Activated CD4-positive, CD25-positive, alpha-beta regulatory T cell treated with anti-CD3 and anti-CD28 coated beads, Interleukin-2, amount 50 U/mL, for 72 hours (primary cell): Measurements from ENCODE around the gene PPP1R9A.

Source experiments
- DNase-seq: peaks from one replicate; pipeline ENCODE4 v3.0.0; 2021

Gene PPP1R9A

DNA sequence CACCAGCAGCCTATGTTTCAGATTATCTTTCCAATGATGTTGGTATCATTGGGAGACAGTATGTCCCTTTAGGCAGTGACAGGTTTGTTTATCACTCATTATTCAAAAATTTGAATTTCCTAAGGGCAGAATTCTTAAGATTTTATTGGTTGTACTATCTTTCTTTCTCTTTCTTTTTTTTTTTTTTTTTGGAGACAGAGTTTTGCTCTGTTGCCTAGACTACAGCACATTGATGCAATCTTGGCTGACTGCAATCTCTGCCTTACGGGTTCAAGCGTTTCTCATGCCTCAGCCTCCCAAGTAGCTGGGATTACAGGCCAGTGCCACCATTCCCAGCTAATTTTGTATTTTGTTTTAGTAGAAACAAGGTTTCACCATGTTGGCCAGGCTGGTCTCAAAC is 305.8 kb downstream of the PPP1R9A start:
- no peak for DNase-seq

DNA sequence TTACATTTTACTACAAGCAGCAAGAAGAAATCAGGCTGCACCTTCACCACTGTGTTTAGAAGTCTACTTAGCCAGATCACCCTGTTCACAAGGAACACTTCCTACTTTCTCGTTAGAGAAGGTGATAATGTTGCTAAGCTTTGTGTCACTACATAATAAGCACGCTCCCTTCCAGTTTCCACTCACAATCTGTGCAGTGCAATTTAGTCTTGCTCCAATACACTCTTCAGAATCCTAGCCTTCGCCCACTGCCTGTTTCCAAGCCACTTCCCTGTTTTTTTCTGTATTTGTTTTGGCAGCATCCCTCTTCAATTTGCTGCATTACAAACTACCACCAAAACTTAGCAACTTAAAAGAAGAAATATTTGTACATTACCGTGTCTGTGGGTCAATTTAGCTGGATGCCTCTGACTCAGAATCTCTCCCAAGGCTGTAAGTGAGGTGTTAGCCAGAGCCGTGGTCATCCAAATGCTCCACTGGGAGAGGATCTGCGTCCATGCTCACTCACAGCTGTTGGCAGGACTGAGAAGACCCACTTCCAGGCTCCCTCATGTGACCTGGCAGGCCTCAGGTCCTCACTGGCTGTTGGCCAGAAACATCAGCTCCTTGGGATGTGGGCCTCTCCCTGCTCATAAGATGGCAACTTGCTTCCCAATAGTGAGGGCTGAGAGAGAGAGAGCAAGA is 306.6 kb downstream of the PPP1R9A start:
- no peak for DNase-seq

DNA sequence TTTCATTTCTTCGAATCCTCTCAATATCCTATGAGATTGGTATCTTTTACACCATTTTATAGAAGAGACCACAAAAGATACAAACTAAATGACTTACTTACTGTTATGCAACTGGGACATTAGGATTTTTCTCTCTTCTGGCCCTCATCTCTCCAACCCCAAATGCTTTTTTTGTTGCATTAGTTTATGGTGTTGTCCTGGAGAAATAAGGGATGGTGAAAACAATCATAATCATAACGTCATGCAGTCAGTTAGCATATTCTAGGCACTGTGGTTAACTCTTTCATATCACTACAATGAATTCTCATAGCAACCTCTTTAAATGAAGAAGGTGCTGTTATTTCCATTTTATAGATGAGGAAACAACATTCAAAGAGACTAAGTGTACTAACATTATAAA is 312.3 kb downstream of the PPP1R9A start:
- no peak for DNase-seq

DNA sequence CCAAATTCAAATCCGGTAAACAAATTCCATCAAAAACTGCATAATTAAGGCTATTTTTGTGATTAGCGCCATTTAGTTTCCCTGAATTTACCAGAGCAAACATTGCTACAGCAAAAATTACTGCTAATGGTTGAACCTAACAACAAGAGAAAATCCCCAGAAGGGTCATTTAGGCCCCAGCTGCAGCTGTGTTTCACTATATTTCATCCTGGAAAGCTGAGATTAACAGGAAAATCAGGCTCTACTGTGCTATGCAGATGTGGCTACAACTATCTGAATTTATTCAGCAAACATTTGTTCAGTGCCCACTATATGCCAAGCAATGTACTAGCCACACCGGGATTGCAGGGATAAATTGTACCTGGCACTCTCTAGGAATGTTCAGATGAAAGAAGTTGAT is 312.9 kb downstream of the PPP1R9A start:
- no peak for DNase-seq

DNA sequence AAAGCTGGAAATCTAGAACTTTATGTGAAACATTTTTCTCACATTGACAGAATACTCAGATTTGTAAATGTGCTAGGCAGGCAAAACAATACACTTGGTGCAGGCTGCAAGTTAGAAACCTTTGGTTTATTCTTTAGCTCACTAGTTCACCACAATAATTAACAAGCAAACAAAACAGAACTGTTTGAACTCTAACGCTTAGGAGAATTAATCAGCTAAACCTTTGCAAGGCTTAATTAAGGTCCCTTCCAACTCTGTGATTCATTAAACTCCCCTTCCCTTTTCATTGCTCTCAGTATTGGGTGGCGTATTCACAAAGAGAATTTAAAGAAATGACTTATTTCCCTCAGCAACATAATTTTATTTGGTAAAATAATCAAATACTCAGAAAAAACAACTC is 317.9 kb downstream of the PPP1R9A start:
- DNase-seq, result no peak

DNA sequence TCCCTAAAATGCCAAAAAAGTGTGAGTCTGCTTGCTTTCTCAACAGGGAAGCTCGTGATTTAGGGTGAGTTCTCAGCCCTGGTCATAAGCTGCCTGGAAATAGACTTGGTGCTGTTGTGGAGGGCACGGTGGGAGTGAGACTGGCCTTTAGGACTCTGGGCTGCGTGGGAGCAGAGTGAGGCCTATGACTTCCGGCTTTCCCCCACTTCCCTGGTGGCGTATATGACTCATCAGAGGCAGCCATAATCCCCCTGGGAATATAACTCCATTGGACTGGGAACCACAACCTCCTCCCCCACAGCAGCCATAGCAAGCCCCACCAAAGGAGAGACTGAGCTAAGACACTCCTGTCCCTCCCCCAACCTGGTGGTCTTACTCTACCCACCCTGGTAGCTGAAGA is 321.9 kb downstream of the PPP1R9A start:
- no peak for DNase-seq

DNA sequence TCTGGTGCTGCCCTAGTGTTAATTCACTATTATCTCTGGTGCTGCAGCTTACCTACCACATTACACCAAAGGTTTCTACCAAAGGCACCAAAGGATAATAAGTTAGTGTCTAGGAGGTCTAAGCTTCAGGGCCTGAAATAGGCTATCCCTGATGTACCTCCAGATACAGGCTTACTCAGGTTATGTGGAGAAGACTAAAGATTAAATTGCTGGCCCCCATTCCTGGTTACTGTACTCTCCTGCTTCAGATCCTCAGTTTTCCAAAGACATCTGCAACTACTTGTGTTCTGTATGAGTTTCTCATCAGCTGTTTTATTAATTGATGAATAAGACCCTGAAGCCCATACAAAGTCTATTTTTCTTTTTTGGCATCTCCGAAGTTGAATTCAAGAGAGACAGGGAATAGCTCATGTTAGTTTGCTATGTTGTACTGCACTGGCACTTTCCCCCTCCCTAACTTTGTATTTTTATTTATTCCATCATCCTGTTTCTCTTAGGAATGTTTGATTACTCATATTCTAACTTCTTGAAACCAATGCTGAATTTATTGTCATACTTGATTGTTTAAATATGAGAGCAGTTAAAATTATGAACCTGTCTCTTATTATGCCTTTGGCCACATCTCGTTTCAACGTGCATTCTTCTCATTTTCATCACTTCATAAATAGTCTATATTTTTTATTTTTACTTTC is 331.0 kb downstream of the PPP1R9A start:
- DNase-seq, result no peak

DNA sequence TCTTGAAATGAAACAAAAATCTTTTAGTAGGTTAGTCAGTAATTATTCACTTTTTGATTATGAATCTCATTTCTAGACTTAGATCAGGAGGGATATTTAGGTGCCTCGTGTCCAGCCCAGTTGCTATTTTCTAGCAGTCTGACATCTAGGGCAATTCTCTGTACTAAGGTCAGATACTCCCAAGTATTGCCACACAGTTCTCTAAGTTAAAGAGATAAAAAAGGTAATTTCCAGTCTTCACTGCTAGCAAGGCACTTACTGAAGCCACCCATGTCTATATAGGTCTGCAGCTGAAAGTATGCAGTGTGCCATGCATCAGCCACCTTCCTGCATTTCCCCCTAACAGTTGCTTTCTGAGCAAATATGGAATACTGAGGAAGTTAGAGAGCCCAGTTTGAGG is 333.5 kb downstream of the PPP1R9A start:
- DNase-seq, result no peak

DNA sequence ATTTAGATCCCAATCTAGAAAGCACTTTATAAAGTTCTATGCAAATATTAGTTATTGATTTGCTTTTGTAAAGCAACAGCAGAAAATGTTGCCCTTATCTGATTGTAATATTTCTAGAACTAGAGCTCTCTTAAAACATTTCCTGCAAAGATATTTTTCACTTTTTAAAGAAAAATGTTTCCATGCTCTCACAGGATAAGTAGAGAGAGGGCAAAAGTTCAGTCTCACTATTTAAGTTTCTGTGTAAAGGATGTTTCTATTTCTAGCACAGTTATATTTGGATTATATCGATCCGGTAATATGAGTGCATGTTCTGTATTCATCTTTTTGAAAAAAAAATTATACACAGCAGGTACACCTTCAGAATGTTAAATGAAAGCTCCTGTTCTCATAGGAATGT is 334.9 kb downstream of the PPP1R9A start:
- no peak for DNase-seq

DNA sequence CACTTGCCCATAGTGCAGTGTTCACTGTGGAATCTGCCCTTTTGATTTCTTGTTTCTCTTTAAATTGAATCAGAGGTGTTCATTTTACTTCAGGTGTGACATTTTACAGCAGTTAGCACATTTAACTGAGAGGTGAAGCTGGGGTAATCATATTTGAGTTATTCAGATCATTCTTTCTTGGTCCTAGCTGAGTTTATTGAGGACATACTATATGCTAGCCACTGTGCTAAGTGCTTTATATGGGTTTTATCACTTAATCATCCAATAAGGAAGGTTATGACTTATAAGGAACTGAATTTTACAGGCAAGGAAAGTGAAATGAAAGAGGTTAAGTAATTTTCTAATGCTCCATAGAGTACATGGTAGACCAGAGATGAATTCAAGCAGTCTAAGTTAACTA is 337.2 kb downstream of the PPP1R9A start:
- DNase-seq, result no peak

DNA sequence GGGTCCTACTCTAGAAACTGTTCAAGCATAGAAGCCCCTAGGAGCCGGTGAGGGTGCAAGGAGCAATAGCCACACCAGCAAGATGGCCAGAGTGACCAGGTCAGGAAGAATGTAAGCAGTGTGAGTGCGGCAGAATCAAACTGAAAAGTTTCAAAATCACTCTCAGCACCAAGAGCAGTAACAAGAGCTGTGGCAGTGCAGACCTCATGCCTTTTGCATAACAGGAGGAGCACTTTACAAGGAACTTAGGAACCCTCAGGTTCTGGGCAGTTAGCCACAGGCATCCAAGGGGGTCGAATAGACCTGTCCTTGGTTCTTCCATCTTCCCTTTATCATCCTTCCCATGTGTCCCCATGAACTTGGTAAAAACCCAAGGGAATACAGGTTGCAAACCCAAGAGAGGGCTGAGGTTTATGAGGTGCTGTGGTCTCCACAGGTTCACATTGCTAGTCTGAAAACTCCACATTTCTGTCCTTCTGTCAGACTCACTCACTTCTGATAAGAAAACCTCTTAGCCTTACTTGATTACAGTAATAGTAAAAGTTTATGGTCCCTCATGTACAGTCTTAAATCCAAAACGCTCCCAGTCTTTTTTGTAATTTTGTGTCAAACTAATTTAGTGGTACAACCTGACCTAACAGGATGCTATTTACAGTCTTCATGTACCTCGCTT is 338.6 kb downstream of the PPP1R9A start:
- no peak for DNase-seq

DNA sequence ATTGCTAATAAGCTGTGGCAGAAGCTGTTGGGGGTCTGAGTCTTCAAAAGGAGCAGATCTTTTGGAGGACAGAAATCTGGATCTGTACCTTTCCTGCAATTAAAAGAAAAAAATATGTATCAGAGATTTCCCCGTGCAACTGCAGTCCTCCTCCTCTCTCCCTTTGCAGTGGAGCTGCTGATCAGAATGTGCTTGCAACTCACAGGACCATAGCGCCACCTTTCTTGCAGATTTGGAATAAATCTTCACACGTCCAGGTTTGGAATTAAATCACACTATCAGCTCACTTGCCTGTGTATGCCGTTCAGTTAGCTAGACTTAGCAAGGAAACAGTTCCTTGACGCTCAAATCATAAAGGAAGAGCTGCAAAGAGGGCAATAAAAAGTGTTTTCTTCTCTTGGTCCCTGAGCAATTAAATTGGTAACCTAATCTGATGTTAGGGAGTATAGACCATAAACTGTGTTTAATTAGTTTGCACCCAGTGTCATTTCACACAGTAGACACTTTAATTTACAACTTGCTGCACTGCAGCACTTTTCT is 339.5 kb downstream of the PPP1R9A start:
- DNase-seq, result no peak

DNA sequence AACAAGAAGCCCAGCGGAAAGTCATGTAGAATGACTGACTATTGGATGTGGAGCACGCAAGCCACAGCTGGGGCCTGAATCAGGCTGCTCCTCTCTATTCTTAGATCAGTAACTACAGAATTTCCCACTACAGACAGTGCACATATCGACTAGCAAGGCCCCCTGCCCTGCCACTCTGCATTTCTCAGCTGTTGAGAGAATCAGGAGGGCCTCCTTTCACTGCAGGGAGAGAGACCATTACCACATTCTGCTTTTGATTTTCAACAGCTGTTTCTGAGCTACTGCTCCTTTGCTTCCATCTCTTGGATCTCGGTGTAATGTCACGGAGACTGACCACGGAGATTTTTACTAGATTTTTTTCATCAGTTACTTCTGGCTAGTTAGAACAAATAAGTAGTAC is 343.2 kb downstream of the PPP1R9A start:
- DNase-seq, result no peak

DNA sequence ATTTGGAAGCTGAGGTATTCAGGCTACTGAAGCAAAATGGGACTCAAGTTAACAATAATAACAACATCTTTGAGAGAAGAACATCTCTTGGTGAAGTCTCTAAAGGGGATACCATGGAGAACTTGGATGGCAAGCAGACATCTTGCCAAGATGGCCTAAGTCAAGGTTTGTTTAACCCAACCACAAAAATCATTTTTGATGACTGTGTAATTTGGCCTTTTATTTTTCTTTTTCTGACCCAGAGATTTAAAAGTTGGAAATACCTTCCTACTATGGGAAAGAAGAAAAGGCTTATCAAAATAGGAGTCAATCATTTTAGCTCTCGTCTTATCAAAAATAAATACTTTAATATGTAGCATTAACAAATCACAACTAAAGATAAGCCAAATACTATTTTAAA is 344.6 kb downstream of the PPP1R9A start:
- no peak for DNase-seq

DNA sequence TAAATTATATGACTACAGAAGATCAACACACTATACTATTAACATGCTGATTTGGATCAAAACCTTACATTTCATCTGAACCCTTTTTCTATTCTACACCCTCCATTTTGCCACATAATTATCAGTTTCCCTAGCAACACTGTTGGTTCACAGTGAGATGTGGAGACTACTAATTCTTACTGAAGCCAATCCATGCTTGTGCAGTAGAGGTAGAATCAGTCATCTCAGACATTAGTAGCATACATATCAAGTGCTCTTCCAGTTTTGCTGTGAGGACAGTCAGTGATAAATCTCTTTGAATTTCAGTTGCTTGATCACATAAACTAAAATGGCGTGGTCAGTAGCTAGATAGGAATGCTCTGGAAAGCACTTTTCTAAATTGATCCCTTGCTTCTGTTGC is 346.6 kb downstream of the PPP1R9A start:
- DNase-seq, result no peak

DNA sequence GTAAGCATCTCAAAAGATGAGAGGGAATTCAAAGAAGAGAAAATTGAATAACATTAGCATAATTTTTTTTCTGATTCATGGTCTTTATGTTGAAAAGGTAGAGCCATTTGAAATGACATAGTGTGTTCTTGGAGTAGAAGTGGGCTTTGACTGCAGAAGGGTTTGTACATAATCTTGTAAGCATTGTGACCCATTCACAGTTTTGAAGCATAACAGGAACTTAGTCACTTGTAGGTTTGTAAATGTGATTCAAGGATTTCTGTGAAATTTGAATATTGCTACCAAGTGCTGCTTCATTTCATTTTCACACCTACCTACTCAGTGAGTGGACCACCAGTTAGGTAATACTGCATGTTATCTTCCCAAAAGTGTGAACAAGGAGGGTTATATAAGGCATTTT is 348.3 kb downstream of the PPP1R9A start:
- no peak for DNase-seq

DNA sequence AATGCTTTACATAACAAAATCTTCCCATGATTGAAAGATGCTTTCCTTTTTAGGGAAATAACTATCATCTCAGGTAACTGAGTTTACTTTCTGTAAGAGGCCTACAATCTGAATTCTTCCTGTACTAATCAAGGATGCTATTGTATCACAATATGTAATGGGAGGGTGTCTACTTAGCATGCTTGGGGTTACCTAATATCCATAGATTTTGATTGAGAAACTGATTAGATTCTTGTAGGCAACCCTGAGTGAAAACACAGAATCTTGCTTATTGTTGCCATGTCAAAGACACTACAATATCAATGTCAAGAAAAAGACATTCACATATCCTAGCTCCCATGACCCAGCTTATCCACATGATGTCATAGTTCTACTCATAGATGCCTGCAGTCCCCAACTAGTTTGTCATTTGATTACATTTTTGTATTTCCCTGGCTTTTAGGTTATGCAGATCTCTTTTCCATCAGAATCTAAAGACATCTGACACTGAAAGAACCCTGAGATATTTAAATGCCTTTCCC is 354.6 kb downstream of the PPP1R9A start:
- no peak for DNase-seq

DNA sequence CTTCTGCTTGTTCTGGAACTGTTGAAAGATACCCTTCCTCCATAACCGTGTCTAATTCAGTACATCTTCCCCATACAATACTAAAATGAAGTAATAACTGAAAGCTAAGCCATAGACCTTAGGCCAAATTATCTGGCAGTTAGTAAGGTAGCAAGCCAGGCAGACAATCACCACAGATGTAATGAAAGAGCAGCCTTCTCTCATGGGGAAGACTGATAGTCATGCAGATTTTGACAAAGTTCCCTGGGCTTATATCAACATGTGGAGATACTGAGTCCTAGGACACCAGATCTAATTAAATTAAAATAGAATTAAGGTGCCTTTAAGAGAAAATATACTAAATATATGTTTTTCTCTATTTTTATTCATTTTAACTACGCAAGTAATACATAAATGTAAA is 355.5 kb downstream of the PPP1R9A start:
- no peak for DNase-seq

DNA sequence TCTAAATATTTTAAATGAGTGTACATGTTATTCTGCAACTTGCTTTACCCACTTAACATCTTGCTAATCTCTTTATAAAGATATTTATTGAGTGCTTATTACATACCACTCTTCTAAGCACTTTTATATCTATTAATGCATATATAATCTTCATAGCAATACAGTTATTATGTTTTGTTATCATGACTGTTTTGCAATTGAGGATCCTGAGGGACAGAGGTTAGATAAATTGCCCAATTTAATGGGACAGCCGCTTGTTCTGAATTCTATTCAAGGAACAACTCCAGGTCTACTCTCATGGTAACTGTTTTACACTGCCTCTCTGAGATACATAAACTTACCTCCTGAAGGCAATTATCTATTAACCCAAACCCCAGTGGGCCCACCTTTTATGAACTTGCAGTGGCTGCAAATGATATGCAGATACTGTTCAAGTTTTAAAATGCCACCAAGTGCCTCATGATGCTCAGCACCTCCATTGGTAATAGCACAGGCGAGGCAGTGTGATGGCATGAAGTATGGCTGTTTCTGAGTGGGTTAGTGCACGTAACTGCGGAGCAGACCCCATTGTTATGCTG is 356.5 kb downstream of the PPP1R9A start:
- DNase-seq, result no peak

DNA sequence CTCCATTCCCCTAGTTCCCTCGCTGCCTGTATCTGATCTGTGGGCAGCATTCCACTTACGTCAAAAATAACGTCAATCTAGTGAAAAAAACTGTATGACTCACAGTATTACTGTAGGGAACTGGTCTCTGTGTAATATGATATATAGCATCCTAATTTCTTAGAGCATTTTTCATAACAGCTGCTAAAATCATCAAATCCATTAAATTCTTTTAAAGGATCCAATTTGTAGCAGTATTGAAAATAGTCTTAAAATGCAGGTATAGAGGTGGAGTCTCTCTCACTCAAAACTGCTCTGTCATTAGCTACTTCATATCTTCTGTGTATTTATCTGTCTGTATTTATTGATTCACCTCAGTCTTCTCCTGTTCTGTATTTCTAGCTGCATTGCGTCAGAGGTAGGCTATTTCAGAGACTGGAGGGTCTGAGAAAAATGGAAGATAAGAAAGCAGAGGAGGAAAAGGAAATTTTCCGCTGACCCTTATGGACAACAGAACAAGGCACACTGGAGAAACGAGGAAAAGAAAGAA is 357.0 kb downstream of the PPP1R9A start:
- no peak for DNase-seq

DNA sequence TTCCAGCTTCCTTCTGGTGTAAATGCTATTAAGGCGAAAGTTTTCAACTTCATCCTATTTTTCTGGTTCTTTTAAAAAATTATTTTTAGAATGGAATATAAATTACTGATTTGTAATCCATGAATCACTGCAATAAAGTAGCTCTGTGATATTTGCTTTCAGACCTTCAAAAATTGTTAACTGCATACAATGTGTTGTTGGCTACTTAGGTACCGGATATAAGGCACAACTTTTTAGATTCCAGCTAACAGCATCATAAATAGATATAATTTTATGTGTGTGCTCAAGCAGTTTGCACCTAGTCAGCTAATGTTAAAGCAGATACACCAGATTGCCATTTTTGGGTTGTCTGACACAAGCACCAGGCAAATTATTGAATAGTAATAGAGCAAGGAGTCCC is 358.2 kb downstream of the PPP1R9A start:
- DNase-seq, result no peak

DNA sequence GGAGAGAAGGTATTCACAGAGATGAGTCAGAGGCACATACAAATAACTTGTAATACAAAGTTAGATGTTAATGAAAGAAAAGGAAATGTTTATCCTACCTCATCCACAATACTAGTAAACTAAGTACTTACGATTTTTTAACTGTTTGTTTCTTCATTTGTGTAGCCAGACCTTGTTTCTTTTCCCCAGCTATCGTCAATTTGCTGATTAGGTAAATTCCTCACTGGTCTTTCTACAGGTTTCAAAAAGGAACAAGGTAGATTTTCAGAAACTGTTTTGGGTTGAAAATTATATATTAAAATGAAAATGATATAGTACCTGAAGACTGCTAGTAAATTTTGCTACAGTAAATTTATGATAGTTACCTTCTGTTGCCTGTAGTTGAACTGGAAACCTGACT is 360.4 kb downstream of the PPP1R9A start:
- DNase-seq, result no peak

DNA sequence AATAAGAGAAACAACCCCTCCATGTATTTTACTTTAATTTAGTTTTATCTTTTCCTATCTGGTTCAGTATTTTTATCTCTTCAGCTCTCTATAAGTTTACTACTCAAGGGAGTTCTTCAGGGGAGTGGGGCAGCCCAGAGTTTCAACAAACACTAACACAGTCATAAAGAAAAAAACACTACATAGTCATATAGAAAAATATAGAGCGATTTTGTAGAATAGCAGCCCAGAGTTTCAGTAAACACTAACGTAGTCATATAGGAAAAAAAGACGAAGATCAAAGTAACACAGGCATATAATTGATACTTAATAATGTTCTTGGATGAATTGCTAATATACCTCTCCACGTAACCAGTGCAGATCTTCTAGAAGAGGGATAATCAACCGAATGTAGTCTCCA is 362.2 kb downstream of the PPP1R9A start:
- no peak for DNase-seq
